Upper lobe of right lung (tissue), 1 donor: ENCODE measurements around the gene MRM3. TPM values are rescaled to one million over a fixed set of nuclear protein-coding genes. Genes with fewer than 3 reads are reported as not detected.
"Not testable (repeated sequence)": the region's sequence is repeated elsewhere in the genome, so short reads cannot be mapped to it uniquely, and the experiment has no call there.

Source experiments
- ATAC-seq: fragments of 200-7000 bp; cut with Tn5 transposase; one replicate; pipeline ENCODE4 v1.9.1; 2020; ENCODE audit warnings: mild to moderate bottlenecking, moderate library complexity
- DNase-seq: peaks from one replicate; pipeline ENCODE4 v3.0.0-alpha.2; 2020
- H3K27ac ChIP-seq: fragments of 200-600 bp; one replicate; pipeline ENCODE4 v1.8.0; 2022
- H3K27me3 ChIP-seq: fragments of 200-600 bp; one replicate; pipeline ENCODE4 v1.8.0; 2022; ENCODE audit warnings: mild to moderate bottlenecking
- H3K36me3 ChIP-seq: fragments of 200-600 bp; one replicate; pipeline ENCODE4 v1.8.0; 2022
- H3K4me1 ChIP-seq: fragments of 200-600 bp; one replicate; pipeline ENCODE4 v1.8.0; 2022
- H3K4me3 ChIP-seq: fragments of 200-600 bp; one replicate; pipeline ENCODE4 v1.8.0; 2022; ENCODE audit warnings: mild to moderate bottlenecking
- H3K9me3 ChIP-seq: fragments of 200-600 bp; one replicate; pipeline ENCODE4 v1.8.0; 2022
- CTCF ChIP-seq: fragments of 200-600 bp; IDR thresholded peaks from one replicate; pipeline ENCODE4 v1.8.0; 2022; ENCODE audit warnings: antibody characterized with exemption
- intact Hi-C: fragments of 100-400 bp; cut with DNase I; formaldehyde crosslinking; loops from one replicate; pipeline ENCODE4 v1.11.0; 2022
- total RNA-seq: library from RNA; stranded (reverse); fragmentation: NEBNext Ultra II Directional; extraction: Animal tissue kit (Norgen Biotek cat#: 25700); gene quantifications from one replicate; pipeline ENCODE4 v1.2.1, GENCODE V29; 2021
- donor health status: DM: no; HTN: yes; CAD: no; lungs with severe emphysema.

MRM3 gene
- total RNA-seq, 1 donor from 2014 or later: 12.1 TPM

GRCh38 chr17:801660-802059 lies 19.5 kb downstream of the MRM3 start:
- no peaks in the 10 kb centered on the region for H3K9me3 ChIP-seq
- intact Hi-C loops: loop anchor here (5.0 kb wide), 1 partner anchor 176 kb away; the partner anchor contains the start of gene NXN
- no peaks in the 10 kb centered on the region for H3K27me3 ChIP-seq
- H3K36me3 ChIP-seq: no peaks in the 10 kb centered on the region
- no peak for ATAC-seq
- no peak overlapping the region for H3K4me3 ChIP-seq
- no peak for TF ChIP-seq CTCF
- no peaks in the 10 kb centered on the region for H3K4me1 ChIP-seq
- no peak for DNase-seq
- no peak overlapping the region for H3K27ac ChIP-seq

- DNase-seq (no peak), ATAC-seq (no peak)
- no peak for TF ChIP-seq CTCF
- Histone ChIP-seq H3K4me1 (no peaks in the 10 kb centered on the region), H3K9me3 (no peaks in the 10 kb centered on the region), H3K27me3 (no peaks in the 10 kb centered on the region), H3K36me3 (no peaks in the 10 kb centered on the region), H3K4me3 (no peak overlapping the region), H3K27ac (no peak overlapping the region)
- intact Hi-C loops: loop anchor here (5.0 kb wide), 1 partner anchor 175 kb away; the partner anchor contains the start of gene NXN
These were observed 20.3 kb downstream of the MRM3 start for GRCh38 chr17:802481-802880.

GRCh38 chr17:802901-803881 lies 21.0 kb downstream of the MRM3 start:
- DNase-seq (no peak), ATAC-seq (no peak)
- no peaks in the 10 kb centered on the region for H3K27me3 ChIP-seq
- H3K27ac ChIP-seq: no peak overlapping the region
- TF ChIP-seq CTCF: no peak
- no peaks in the 10 kb centered on the region for H3K9me3 ChIP-seq
- intact Hi-C loops: loop anchor here (5.0 kb wide), 1 partner anchor 174 kb away; the partner anchor contains the start of gene NXN
- no peaks in the 10 kb centered on the region for H3K4me1 ChIP-seq
- no peaks in the 10 kb centered on the region for H3K36me3 ChIP-seq
- H3K4me3 ChIP-seq: no peak overlapping the region

GRCh38 chr17:804541-805435 lies 22.6 kb downstream of the MRM3 start:
- Histone ChIP-seq H3K9me3 (no peaks in the 10 kb centered on the region), H3K36me3 (no peaks in the 10 kb centered on the region), H3K4me1 (no peaks in the 10 kb centered on the region), H3K27me3 (no peaks in the 10 kb centered on the region), H3K4me3 (no peak overlapping the region), H3K27ac (no peak overlapping the region)
- ATAC-seq: no peak
- intact Hi-C loops: loop anchor here (5.0 kb wide), 1 partner anchor 173 kb away; the partner anchor contains the start of gene NXN
- DNase-seq: no peak
- TF ChIP-seq CTCF: no peak

GRCh38 chr17:805886-806285 lies 23.7 kb downstream of the MRM3 start:
- H3K27ac ChIP-seq, DNase-seq, H3K36me3 ChIP-seq, H3K27me3 ChIP-seq, H3K9me3 ChIP-seq, H3K4me3 ChIP-seq, ATAC-seq, intact Hi-C loops, H3K4me1 ChIP-seq: not testable (repeated sequence)
